K562 (cell line): ENCODE results near the gene DKKL1. TPM values are rescaled to one million over a fixed set of nuclear protein-coding genes. Genes with fewer than 3 reads are reported as not detected.

Source experiments
- COPS2 ChIP-seq: fragments of 450-650 bp; conservative IDR thresholded peaks from 2 replicates; pipeline ENCODE4 v1.6.1; 2016; ENCODE audit warnings: mild to moderate bottlenecking, moderate library complexity
- E2F6 ChIP-seq, 2 experiments: IDR thresholded peaks; 2 replicates each; pipeline ENCODE4 v1.6.1; 2011; ENCODE audit warnings: borderline replicate concordance in 1 of 2, control low read depth in 1 of 2, low read depth in 1 of 2, low read length in 1 of 2, mild to moderate bottlenecking in 1 of 2, mixed read lengths in 1 of 2, moderate library complexity in 1 of 2; ENCODE audit not compliant: insufficient read depth in 1 of 2, insufficient read length in 1 of 2, poor library complexity in 1 of 2, severe bottlenecking in 1 of 2; ENCODE audit errors: extremely low read depth in 1 of 2
- ELF4 ChIP-seq: fragments of 450-650 bp; formaldehyde crosslinking; IDR thresholded peaks from 2 replicates; pipeline ENCODE4 v1.4.0; 2022; ENCODE audit warnings: missing genetic modification characterization
- HDAC6 ChIP-seq: IDR thresholded peaks from 2 replicates; pipeline ENCODE4 v1.6.1; 2012; ENCODE audit warnings: low read depth, mild to moderate bottlenecking, control low read depth, inconsistent platforms, low read length, moderate library complexity
- MITF ChIP-seq: IDR thresholded peaks from 2 replicates; pipeline ENCODE4 v1.6.1; 2014; ENCODE audit warnings: antibody characterized with exemption
- SMARCA4 ChIP-seq: fragments of 450-650 bp; IDR thresholded peaks from 2 replicates; pipeline ENCODE4 v1.6.1; 2016
- SRF ChIP-seq, 2 experiments: fragments of 250-450, 450-650 bp in 1 of 2; sonication (Bioruptor Pico) in 1 of 2; sonication (generic) in 1 of 2; formaldehyde crosslinking; IDR thresholded peaks; 2 replicates each; pipeline versions ENCODE4 v1.5.0 to v1.5.1; 2020 to 2022; ENCODE audit warnings: mild to moderate bottlenecking in 1 of 2, missing genetic modification reagents in 1 of 2
- SRSF7 ChIP-seq: fragments of 200-400 bp; formaldehyde crosslinking; optimal IDR thresholded peaks from 2 replicates; pipeline ENCODE3; 2017; ENCODE audit warnings: mild to moderate bottlenecking, low read depth, low read length
- ZC3H4 ChIP-seq: sonication (generic); formaldehyde crosslinking; IDR thresholded peaks from 2 replicates; pipeline ENCODE4 v1.9.0; 2021; ENCODE audit warnings: missing genetic modification reagents, borderline replicate concordance
- ZNF263 ChIP-seq: sonication (generic); formaldehyde crosslinking; IDR thresholded peaks from 2 replicates; pipeline ENCODE4 v1.8.0; 2022; ENCODE audit warnings: mild to moderate bottlenecking, missing genetic modification reagents, borderline replicate concordance
- polyA plus RNA-seq, 8 experiments: library from polyadenylated mRNA; depleted of rRNA in 4 of 8; stranded (reverse) in 5 of 8; unstranded in 3 of 8; fragments of >200 nt; fragmentation: Nextera tagmentation in 2 of 8; fragmentation: Illumina TruSeq in 1 of 8; extraction: Ambion mirVana in 2 of 8; extraction: Trizol in 1 of 8; gene quantifications; 2 replicates each; pipeline versions ENCODE4 v1.2.1 to v1.2.3, GENCODE V29; 2011 to 2014; ENCODE audit warnings: inconsistent platforms in 1 of 8, missing spikeins in 1 of 8
- total RNA-seq, 7 experiments: library from RNA; depleted of rRNA in 6 of 7; stranded (reverse); fragments of >200 nt in 6 of 7; fragmentation: Illumina TruSeq in 2 of 7; extraction: Trizol in 2 of 7; gene quantifications; 2 replicates each; pipeline versions ENCODE4 v1.2.1 to v1.2.3, GENCODE V29; 2011 to 2021; ENCODE audit warnings: low replicate concordance in 1 of 7
- TF ChIP-seq, protein P1 (sequence below): fragments of 200-400 bp; formaldehyde crosslinking; IDR thresholded peaks from 2 replicates; pipeline ENCODE4 v1.6.1; 2017; ENCODE audit warnings: mild to moderate bottlenecking, low read depth, low read length, moderate library complexity
- TF ChIP-seq, protein P2 (sequence below): sonication (generic); formaldehyde crosslinking; IDR thresholded peaks from 2 replicates; pipeline ENCODE4 v1.8.0; 2023; ENCODE audit warnings: missing genetic modification reagents, mild to moderate bottlenecking, borderline replicate concordance
- TF ChIP-seq, protein P3 (sequence below): fragments of 450-650 bp; IDR thresholded peaks from 2 replicates; pipeline ENCODE4 v1.6.1; 2016; ENCODE audit warnings: mild to moderate bottlenecking

The DKKL1 gene
- total and polyA plus RNA-seq, 9 of the 15 experiments (the other 6 are each of a cell fraction or from before 2014, with no cell fraction given) = 0.15 to 1.7 (median 0.52) TPM

- TF ChIP-seq, protein P1, sequence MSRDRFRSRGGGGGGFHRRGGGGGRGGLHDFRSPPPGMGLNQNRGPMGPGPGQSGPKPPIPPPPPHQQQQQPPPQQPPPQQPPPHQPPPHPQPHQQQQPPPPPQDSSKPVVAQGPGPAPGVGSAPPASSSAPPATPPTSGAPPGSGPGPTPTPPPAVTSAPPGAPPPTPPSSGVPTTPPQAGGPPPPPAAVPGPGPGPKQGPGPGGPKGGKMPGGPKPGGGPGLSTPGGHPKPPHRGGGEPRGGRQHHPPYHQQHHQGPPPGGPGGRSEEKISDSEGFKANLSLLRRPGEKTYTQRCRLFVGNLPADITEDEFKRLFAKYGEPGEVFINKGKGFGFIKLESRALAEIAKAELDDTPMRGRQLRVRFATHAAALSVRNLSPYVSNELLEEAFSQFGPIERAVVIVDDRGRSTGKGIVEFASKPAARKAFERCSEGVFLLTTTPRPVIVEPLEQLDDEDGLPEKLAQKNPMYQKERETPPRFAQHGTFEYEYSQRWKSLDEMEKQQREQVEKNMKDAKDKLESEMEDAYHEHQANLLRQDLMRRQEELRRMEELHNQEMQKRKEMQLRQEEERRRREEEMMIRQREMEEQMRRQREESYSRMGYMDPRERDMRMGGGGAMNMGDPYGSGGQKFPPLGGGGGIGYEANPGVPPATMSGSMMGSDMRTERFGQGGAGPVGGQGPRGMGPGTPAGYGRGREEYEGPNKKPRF = no peak
- TF ChIP-seq E2F6 (IDR thresholded peaks at IDR 0.05; ENCODE audit: borderline replicate concordance in 1 of 2, extremely low read depth in 1 of 2, insufficient read depth in 1 of 2, insufficient read length in 1 of 2, low read depth in 1 of 2, low read length in 1 of 2, poor library complexity in 1 of 2, severe bottlenecking in 1 of 2) = peak; percentile 8 to 18
- TF ChIP-seq SRSF7 = no peak
- peak; percentile 35; the same call in 1 of the 2 replicates for TF ChIP-seq SMARCA4
- TF ChIP-seq ZC3H4 = no peak
- TF ChIP-seq HDAC6 = no peak
- 0 out of 4 replicates have a peak, but pooled peaks of 1 of the 2 experiments have one; percentile 19 for TF ChIP-seq SRF (CRISPR knock-in tag; IDR thresholded peaks at IDR 0.05)
- 0 out of 2 replicates have a peak, but pooled peaks have one; percentile 29 for TF ChIP-seq ZNF263 (CRISPR knock-in tag)
- TF ChIP-seq, protein P2, sequence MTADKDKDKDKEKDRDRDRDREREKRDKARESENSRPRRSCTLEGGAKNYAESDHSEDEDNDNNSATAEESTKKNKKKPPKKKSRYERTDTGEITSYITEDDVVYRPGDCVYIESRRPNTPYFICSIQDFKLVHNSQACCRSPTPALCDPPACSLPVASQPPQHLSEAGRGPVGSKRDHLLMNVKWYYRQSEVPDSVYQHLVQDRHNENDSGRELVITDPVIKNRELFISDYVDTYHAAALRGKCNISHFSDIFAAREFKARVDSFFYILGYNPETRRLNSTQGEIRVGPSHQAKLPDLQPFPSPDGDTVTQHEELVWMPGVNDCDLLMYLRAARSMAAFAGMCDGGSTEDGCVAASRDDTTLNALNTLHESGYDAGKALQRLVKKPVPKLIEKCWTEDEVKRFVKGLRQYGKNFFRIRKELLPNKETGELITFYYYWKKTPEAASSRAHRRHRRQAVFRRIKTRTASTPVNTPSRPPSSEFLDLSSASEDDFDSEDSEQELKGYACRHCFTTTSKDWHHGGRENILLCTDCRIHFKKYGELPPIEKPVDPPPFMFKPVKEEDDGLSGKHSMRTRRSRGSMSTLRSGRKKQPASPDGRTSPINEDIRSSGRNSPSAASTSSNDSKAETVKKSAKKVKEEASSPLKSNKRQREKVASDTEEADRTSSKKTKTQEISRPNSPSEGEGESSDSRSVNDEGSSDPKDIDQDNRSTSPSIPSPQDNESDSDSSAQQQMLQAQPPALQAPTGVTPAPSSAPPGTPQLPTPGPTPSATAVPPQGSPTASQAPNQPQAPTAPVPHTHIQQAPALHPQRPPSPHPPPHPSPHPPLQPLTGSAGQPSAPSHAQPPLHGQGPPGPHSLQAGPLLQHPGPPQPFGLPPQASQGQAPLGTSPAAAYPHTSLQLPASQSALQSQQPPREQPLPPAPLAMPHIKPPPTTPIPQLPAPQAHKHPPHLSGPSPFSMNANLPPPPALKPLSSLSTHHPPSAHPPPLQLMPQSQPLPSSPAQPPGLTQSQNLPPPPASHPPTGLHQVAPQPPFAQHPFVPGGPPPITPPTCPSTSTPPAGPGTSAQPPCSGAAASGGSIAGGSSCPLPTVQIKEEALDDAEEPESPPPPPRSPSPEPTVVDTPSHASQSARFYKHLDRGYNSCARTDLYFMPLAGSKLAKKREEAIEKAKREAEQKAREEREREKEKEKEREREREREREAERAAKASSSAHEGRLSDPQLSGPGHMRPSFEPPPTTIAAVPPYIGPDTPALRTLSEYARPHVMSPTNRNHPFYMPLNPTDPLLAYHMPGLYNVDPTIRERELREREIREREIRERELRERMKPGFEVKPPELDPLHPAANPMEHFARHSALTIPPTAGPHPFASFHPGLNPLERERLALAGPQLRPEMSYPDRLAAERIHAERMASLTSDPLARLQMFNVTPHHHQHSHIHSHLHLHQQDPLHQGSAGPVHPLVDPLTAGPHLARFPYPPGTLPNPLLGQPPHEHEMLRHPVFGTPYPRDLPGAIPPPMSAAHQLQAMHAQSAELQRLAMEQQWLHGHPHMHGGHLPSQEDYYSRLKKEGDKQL (CRISPR knock-in tag) = no peak
- TF ChIP-seq MITF = no peak
- no peak for TF ChIP-seq ELF4 (CRISPR knock-in tag)
- TF ChIP-seq, protein P3, sequence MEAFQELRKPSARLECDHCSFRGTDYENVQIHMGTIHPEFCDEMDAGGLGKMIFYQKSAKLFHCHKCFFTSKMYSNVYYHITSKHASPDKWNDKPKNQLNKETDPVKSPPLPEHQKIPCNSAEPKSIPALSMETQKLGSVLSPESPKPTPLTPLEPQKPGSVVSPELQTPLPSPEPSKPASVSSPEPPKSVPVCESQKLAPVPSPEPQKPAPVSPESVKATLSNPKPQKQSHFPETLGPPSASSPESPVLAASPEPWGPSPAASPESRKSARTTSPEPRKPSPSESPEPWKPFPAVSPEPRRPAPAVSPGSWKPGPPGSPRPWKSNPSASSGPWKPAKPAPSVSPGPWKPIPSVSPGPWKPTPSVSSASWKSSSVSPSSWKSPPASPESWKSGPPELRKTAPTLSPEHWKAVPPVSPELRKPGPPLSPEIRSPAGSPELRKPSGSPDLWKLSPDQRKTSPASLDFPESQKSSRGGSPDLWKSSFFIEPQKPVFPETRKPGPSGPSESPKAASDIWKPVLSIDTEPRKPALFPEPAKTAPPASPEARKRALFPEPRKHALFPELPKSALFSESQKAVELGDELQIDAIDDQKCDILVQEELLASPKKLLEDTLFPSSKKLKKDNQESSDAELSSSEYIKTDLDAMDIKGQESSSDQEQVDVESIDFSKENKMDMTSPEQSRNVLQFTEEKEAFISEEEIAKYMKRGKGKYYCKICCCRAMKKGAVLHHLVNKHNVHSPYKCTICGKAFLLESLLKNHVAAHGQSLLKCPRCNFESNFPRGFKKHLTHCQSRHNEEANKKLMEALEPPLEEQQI = no peak
- TF ChIP-seq COPS2 = no peak
Measured at GRCh38 chr19:49335071-49335783, 28.4 kb upstream of the DKKL1 start, which contains the start of gene CD37 (continued).
